OCI-LY7 (cell line): ENCODE measurements around the gene KIF6. TPM values are rescaled to one million over a fixed set of nuclear protein-coding genes. Genes with fewer than 3 reads are reported as not detected.

Experiments
- BruUV-seq: library from RNA; stranded (reverse); fragments of 400-500 nt; replicated peaks from 2 replicates; lab custom pipeline; 2021; lab: Mats Ljungman, UMichigan
- CTCF ChIA-PET: fragments of 300-600 bp; sonication (Branson Sonifier 250); formaldehyde crosslinking; loops from one replicate; lab custom pipeline; 2022; ENCODE audit warnings: antibody characterized with exemption; ENCODE audit not compliant: unreplicated experiment; lab: Charles Lee
- POLR2A ChIA-PET: fragments of 300-600 bp; sonication (Branson Sonifier 250); formaldehyde crosslinking; loops from one replicate; lab custom pipeline; 2022; ENCODE audit warnings: antibody characterized with exemption; lab: Charles Lee
- DNase-seq: peaks from one replicate; pipeline ENCODE4 v3.0.0-alpha.2; 2015; ENCODE audit warnings: low spot score
- H2AFZ ChIP-seq: fragments of 200-600 bp; sonication (generic), shearing (Covaris generic); 2 replicates; pipeline ENCODE4 v1.6.1; 2014; ENCODE audit warnings: mild to moderate bottlenecking, antibody characterized with exemption, low read length, moderate library complexity
- H3K27ac ChIP-seq: fragments of 200-600 bp; sonication (generic); 2 replicates; pipeline ENCODE4 v1.5.1; 2014; ENCODE audit warnings: mixed run types, low read depth, mild to moderate bottlenecking, moderate library complexity, low read length, inconsistent platforms; ENCODE audit not compliant: poor library complexity, severe bottlenecking
- H3K36me3 ChIP-seq: fragments of 200-600 bp; sonication (generic); 2 replicates; pipeline ENCODE4 v1.6.1; 2014; ENCODE audit warnings: mild to moderate bottlenecking, antibody characterized with exemption, low read length, moderate library complexity, mixed read lengths; ENCODE audit not compliant: insufficient read depth
- H3K4me1 ChIP-seq: fragments of 200-600 bp; sonication (generic); 2 replicates; pipeline ENCODE4 v1.5.1; 2014; ENCODE audit warnings: mild to moderate bottlenecking, low read length; ENCODE audit not compliant: insufficient read depth, poor library complexity, severe bottlenecking
- H3K4me2 ChIP-seq: fragments of 200-600 bp; sonication (generic); 2 replicates; pipeline ENCODE4 v1.6.1; 2014; ENCODE audit warnings: mild to moderate bottlenecking, low read length
- H3K4me3 ChIP-seq: fragments of 200-600 bp; sonication (generic); 2 replicates; pipeline ENCODE4 v1.5.1; 2014; ENCODE audit warnings: mild to moderate bottlenecking, low read depth, low read length; ENCODE audit not compliant: poor library complexity, severe bottlenecking
- H3K79me2 ChIP-seq: fragments of 200-600 bp; sonication (generic); 2 replicates; pipeline ENCODE4 v1.6.1; 2016; ENCODE audit warnings: low read depth, mild to moderate bottlenecking, low read length, moderate library complexity, mixed read lengths; ENCODE audit not compliant: insufficient read depth
- H3K9me2 ChIP-seq: fragments of 200-600 bp; sonication (generic); 2 replicates; pipeline ENCODE4 v1.6.1; 2016; ENCODE audit warnings: mild to moderate bottlenecking, low read length, mixed read lengths; ENCODE audit not compliant: insufficient read depth
- H3K9me3 ChIP-seq: fragments of 200-600 bp; sonication (generic); 2 replicates; pipeline ENCODE4 v1.6.1; 2014; ENCODE audit warnings: mild to moderate bottlenecking, mixed run types, low read length, mixed read lengths
- H4K20me1 ChIP-seq: fragments of 200-600 bp; sonication (generic); 2 replicates; pipeline ENCODE4 v1.6.1; 2014; ENCODE audit warnings: mild to moderate bottlenecking, antibody characterized with exemption, low read length, moderate library complexity, mixed read lengths; ENCODE audit not compliant: insufficient read depth
- EZH2phosphoT487 ChIP-seq: fragments of 200-600 bp; sonication (generic); IDR thresholded peaks from 2 replicates; pipeline ENCODE4 v1.6.1; 2018; ENCODE audit warnings: low read depth, borderline replicate concordance, mild to moderate bottlenecking, mixed run types, antibody characterized with exemption, low read length, moderate library complexity, mixed read lengths
- intact Hi-C: fragments of 100-400 bp; cut with micrococcal nuclease; formaldehyde crosslinking; loops from one replicate; pipeline ENCODE4 v1.10.0; 2022; ENCODE audit not compliant: unreplicated experiment
- total RNA-seq, 2 experiments: library from RNA; depleted of rRNA in 1 of 2; stranded (reverse); fragments of >200 nt in 1 of 2; shearing (Covaris generic) in 1 of 2; gene quantifications; 2 replicates each; pipeline ENCODE4 v1.2.3, GENCODE V29; 2014 to 2022
- TF ChIP-seq, protein P1 (sequence below): fragments of 200-600 bp; sonication (generic); conservative IDR thresholded peaks from 2 replicates; pipeline ENCODE4 v1.5.1; 2014; ENCODE audit warnings: mild to moderate bottlenecking, antibody characterized with exemption, low read length, moderate library complexity, mixed read lengths

Gene KIF6
- total RNA-seq, 2 experiments from 2014 or later: not detected

DNA sequence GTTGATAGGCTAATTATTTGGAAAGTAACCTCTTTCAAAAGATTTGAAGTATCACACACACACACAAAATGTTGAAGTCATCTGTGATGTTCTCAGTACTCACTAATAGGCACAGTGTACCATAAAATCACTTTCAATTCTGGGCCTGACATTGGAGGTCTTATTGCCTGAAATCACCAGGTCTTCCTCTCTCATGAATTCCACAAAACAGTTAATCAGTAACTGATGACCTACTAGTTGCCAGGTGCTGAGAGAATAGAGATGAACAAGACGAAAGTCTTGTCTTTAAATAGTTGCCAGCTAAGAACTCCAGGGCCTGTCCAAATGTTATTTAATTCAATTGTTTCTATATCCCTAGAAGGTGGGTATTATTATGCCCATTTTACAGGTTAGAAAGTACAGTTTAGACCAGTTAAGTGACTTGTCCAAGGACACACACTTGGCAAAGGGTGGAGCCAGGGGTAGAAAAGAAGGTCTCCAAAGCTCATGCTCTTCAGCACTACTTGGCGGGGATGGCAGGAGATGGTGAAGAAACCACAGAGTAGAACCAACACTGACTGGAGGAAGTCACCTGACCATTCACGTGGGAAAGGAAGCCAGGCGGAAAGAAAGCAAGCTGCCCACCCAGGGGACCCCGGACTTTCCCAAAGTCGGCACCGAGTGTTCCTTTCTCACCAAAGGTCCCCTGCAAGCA is 116.4 kb downstream of the KIF6 start:
- Histone ChIP-seq H3K9me2 (no peaks in the 10 kb centered on the region), H3K36me3 (no peaks in the 10 kb centered on the region), H3K9me3 (no peaks in the 10 kb centered on the region), H2AFZ (no peak overlapping the region), H3K4me2 (no peak overlapping the region), H3K4me3 (no peak overlapping the region), H4K20me1 (no peaks in the 10 kb centered on the region), H3K4me1 (no peaks in the 10 kb centered on the region), H3K79me2 (no peaks in the 10 kb centered on the region), H3K27ac (no peak overlapping the region)
- intact Hi-C loops: no loop called here
- BruUV-seq: no TSS peak
- ChIA-PET POLR2A (interaction anchor here (1.0 kb wide), 1 partner anchor 117 kb away, joined by 5 read pairs; the partner anchor contains the start of gene KIF6), CTCF (no interaction called here)
- TF ChIP-seq EZH2phosphoT487: no peak
- TF ChIP-seq, protein P1, sequence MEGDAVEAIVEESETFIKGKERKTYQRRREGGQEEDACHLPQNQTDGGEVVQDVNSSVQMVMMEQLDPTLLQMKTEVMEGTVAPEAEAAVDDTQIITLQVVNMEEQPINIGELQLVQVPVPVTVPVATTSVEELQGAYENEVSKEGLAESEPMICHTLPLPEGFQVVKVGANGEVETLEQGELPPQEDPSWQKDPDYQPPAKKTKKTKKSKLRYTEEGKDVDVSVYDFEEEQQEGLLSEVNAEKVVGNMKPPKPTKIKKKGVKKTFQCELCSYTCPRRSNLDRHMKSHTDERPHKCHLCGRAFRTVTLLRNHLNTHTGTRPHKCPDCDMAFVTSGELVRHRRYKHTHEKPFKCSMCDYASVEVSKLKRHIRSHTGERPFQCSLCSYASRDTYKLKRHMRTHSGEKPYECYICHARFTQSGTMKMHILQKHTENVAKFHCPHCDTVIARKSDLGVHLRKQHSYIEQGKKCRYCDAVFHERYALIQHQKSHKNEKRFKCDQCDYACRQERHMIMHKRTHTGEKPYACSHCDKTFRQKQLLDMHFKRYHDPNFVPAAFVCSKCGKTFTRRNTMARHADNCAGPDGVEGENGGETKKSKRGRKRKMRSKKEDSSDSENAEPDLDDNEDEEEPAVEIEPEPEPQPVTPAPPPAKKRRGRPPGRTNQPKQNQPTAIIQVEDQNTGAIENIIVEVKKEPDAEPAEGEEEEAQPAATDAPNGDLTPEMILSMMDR: no peak
- no peak for DNase-seq

DNA sequence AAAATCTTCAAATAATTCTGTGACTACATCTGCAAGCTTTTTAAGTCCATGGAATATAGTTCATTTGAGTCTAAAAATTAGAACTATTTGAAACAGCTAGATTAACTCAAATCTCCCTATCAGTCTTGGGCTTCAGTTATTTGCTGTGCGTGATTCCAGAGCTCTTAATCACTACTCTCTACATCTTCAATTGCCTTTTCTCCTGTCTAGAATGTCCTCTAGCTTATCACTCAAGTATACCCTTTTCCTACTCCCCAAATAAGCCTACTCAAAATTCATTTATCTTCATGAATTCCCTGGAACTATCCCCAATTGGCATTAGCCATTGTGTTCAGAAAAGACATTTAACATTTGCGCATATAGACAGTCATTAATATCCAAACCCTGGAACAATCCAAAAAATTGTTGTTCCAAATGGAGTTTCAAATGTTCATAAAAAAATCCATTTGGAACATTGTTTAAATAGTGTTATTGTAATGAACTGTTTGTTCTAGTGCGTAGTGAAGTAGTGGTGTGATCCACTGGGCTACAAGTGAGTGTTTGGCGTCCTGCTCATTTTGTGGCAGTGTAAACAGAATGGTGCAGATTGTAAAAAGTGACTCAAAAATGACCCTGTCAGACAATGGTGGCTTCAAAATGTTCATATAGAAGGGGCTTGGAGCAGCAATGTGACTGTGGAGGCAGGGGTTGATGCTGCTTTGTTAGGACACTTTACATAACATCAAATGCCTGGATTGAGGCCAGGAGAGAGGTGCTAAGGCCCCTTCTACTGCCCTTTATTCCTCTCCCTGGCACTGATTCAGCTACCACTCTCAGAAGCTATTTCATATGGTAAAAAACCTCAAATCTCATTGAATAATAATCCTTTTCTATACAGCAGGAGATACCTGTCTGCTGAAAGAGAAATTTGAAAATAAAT is 122.3 kb downstream of the KIF6 start:
- H3K9me3 ChIP-seq: no peaks in the 10 kb centered on the region
- no peak overlapping the region for H3K4me3 ChIP-seq
- ChIA-PET CTCF (no interaction called here), POLR2A (interaction anchor here (1.2 kb wide), 1 partner anchor 9 kb away, joined by 3 read pairs; no protein-coding TSS in a partner anchor)
- H3K79me2 ChIP-seq: no peaks in the 10 kb centered on the region
- no TSS peak for BruUV-seq
- TF ChIP-seq, protein P1: no peak
- no peak for TF ChIP-seq EZH2phosphoT487
- no peak overlapping the region for H3K4me2 ChIP-seq
- intact Hi-C loops: no loop called here
- H3K27ac ChIP-seq: no peak overlapping the region
- DNase-seq: no peak
- no peaks in the 10 kb centered on the region for H3K4me1 ChIP-seq
- no peaks in the 10 kb centered on the region for H3K36me3 ChIP-seq
- no peaks in the 10 kb centered on the region for H4K20me1 ChIP-seq
- H2AFZ ChIP-seq: no peak overlapping the region
- no peaks in the 10 kb centered on the region for H3K9me2 ChIP-seq
